CD14-positive monocyte (primary cell): ENCODE results near the gene AP4M1. TPM values are rescaled to one million over a fixed set of nuclear protein-coding genes. Genes with fewer than 3 reads are reported as not detected.

Experiments
- DNase-seq, 3 donors: peaks; one replicate each; pipeline ENCODE4 v3.0.0-alpha.2; 2011 to 2022
- H2AFZ ChIP-seq: 2 replicates; pipeline ENCODE4 v1.6.0; 2012; ENCODE audit warnings: mild to moderate bottlenecking, low read depth, low read length, inconsistent platforms; ENCODE audit not compliant: insufficient read depth, poor library complexity, severe bottlenecking
- H3K27ac ChIP-seq, 2 donors: 1 replicate in 1 of 2; 2 replicates in 1 of 2; pipeline ENCODE4 v1.5.1; 2012 to 2013; ENCODE audit warnings: low read length in 2 of 2, control low read depth in 1 of 2, inconsistent platforms in 1 of 2, low read depth in 1 of 2, mild to moderate bottlenecking in 1 of 2
- H3K27me3 ChIP-seq, 2 donors: one replicate each; pipeline versions ENCODE4 v1.6.0 to v1.6.1; 2011 to 2013; ENCODE audit warnings: low read length in 2 of 2; ENCODE audit not compliant: control insufficient read depth in 2 of 2, insufficient read depth in 2 of 2
- H3K36me3 ChIP-seq, 2 donors: replicated peaks in 1 of 2; 1 replicate in 1 of 2; 2 replicates in 1 of 2; pipeline versions ENCODE4 v1.5.1 to v1.6.1; 2012 to 2013; ENCODE audit warnings: low read length in 2 of 2, control low read depth in 1 of 2, inconsistent platforms in 1 of 2, mild to moderate bottlenecking in 1 of 2; ENCODE audit not compliant: insufficient read depth in 2 of 2, control insufficient read depth in 1 of 2
- H3K4me1 ChIP-seq, 2 donors: 1 replicate in 1 of 2; 2 replicates in 1 of 2; pipeline versions ENCODE4 v1.5.1 to v1.6.1; 2012 to 2013; ENCODE audit warnings: low read length in 2 of 2, control low read depth in 1 of 2, inconsistent platforms in 1 of 2, mild to moderate bottlenecking in 1 of 2, moderate library complexity in 1 of 2; ENCODE audit not compliant: insufficient read depth in 2 of 2, control insufficient read depth in 1 of 2
- H3K4me2 ChIP-seq: replicated peaks from 2 replicates; pipeline ENCODE3; 2012; ENCODE audit warnings: low read length, moderate library complexity, mild to moderate bottlenecking; ENCODE audit not compliant: poor library complexity, severe bottlenecking; ENCODE audit errors: extremely low read depth
- H3K4me3 ChIP-seq, 3 experiments: fragments of 200-600 bp in 1 of 3; sonication (generic) in 1 of 3; replicated peaks in 1 of 3; 1 replicate in 2 of 3; 2 replicates in 1 of 3; pipeline ENCODE4 v1.5.1; 2011 to 2013; ENCODE audit warnings: low read length in 3 of 3, mild to moderate bottlenecking in 3 of 3, control low read depth in 2 of 3, low read depth in 2 of 3, inconsistent platforms in 1 of 3, moderate library complexity in 1 of 3
- H3K79me2 ChIP-seq: 2 replicates; pipeline ENCODE4 v1.6.0; 2012; ENCODE audit warnings: mild to moderate bottlenecking, control low read depth, inconsistent platforms, low read length, moderate library complexity; ENCODE audit not compliant: insufficient read depth
- H3K9ac ChIP-seq: 2 replicates; pipeline ENCODE4 v1.6.0; 2017; ENCODE audit warnings: low read length, mild to moderate bottlenecking; ENCODE audit not compliant: insufficient read depth, poor library complexity, severe bottlenecking
- H3K9me3 ChIP-seq, 2 donors: replicated peaks in 1 of 2; 1 replicate in 1 of 2; 2 replicates in 1 of 2; pipeline versions ENCODE4 v1.5.1 to v1.6.1; 2012 to 2013; ENCODE audit warnings: low read length in 2 of 2, control low read depth in 1 of 2; ENCODE audit not compliant: control insufficient read depth in 1 of 2, insufficient read depth in 1 of 2
- H4K20me1 ChIP-seq: 2 replicates; pipeline ENCODE4 v1.6.0; 2012; ENCODE audit warnings: mild to moderate bottlenecking, low read length, control low read depth, moderate library complexity; ENCODE audit not compliant: insufficient read depth
- H3K27ac Mint-ChIP-seq, 7 donors: one replicate each; pipeline ENCODE4 v1.8.0; 2020; ENCODE audit warnings: mild to moderate bottlenecking in 7 of 7, mixed read lengths in 7 of 7, moderate library complexity in 6 of 7, inconsistent platforms in 2 of 7
- H3K27me3 Mint-ChIP-seq, 3 donors: one replicate each; pipeline ENCODE4 v1.8.0; 2021 to 2022; ENCODE audit warnings: low read depth in 3 of 3, mild to moderate bottlenecking in 3 of 3, mixed read lengths in 3 of 3, moderate library complexity in 3 of 3, inconsistent platforms in 1 of 3
- H3K36me3 Mint-ChIP-seq, 2 donors: one replicate each; pipeline ENCODE4 v1.8.0; 2020; ENCODE audit warnings: mixed read lengths in 2 of 2, inconsistent platforms in 1 of 2, mild to moderate bottlenecking in 1 of 2
- H3K4me1 Mint-ChIP-seq: one replicate; pipeline ENCODE4 v1.8.0; 2020; ENCODE audit warnings: mild to moderate bottlenecking, mixed read lengths
- H3K4me3 Mint-ChIP-seq, 2 donors: one replicate each; pipeline ENCODE4 v1.8.0; 2020; ENCODE audit warnings: mild to moderate bottlenecking in 2 of 2, mixed read lengths in 2 of 2, moderate library complexity in 1 of 2
- H3K9me3 Mint-ChIP-seq, 7 donors: one replicate each; pipeline ENCODE4 v1.8.0; 2020 to 2022; ENCODE audit warnings: mixed read lengths in 7 of 7, mild to moderate bottlenecking in 6 of 7, moderate library complexity in 6 of 7, inconsistent platforms in 2 of 7
- WGBS: methylation state at CpG from one replicate; pipeline ENCODE4 v1.1.5; 2013; ENCODE audit warnings: missing lambda C conversion rate; ENCODE audit not compliant: insufficient coverage; 5-methylcytosine and 5-hydroxymethylcytosine counted together
- intact Hi-C, 2 donors: fragments of 100-400 bp; cut with micrococcal nuclease; formaldehyde crosslinking; loops; one replicate each; pipeline versions ENCODE4 v1.15.0 to v1.15.1; 2023
- polyA plus RNA-seq, 3 donors: library from polyadenylated mRNA; depleted of rRNA in 1 of 3; unstranded in 2 of 3; stranded (reverse) in 1 of 3; fragments of 300-500 nt in 2 of 3; fragments of >200 nt in 1 of 3; fragmentation: Illumina TruSeq in 2 of 3; gene quantifications; 1 replicate in 2 of 3; 2 replicates in 1 of 3; pipeline ENCODE4 v1.2.3, GENCODE V29; 2012 to 2021
- TF ChIP-seq, protein P1 (sequence below): fragments of 200-600 bp; IDR thresholded peaks from one replicate; pipeline ENCODE4 v1.8.0; 2022; ENCODE audit warnings: antibody characterized with exemption, mild to moderate bottlenecking

AP4M1 gene
- polyA plus RNA-seq, 3 donors: 10.5 to 13.1 (median 12.6) TPM

DNA sequence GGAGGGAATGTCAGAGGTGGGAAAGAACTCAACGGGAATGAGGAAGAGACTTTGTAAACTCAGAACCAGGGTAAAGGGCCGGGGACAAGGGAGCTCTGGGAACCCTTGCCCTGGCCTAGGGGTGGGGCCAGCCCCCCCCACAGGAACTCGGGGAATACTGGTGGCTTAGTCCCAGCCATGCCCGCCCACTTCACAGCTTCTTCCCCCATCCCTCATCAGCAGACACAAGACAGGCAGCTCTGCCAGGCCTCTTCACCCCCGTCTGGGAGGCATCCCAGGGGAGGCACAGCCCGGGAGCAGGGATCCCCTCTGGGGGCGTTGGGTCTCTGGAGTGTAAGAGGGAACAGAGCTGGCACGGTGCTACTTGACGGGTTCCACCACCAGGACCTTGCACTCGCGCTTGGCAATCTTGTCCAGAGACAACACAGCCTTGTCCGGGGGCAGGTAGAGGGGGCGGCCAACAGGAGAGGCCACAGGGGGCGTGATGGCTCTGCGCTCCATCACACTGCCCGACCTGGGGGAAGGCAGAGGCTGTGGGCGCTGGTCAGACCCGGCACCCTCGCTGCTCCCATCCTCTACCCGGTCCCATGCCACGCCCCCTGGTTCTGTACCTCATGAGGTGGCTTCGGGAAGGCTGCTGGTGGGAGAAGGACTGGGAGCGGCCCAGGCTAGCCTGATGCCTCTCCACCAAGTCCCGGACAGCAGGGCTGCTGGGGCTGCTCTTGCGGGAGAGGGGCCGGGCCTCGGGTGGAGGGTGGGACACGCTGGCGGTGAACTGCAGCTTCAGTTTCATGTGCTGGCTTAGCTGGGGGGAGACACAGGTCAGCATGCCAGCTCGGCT lies 53.4 kb downstream of the AP4M1 start:
- Mint-ChIP-seq H3K27ac (peak overlapping the region in 4 of 7 donors; percentile 46 to 87 (median 78)), H3K4me3 (no peak overlapping the region), H3K4me1 (peaks cover 73% of the 10 kb centered on the region), H3K27me3 (peaks cover 0 to 1% (median 0%) of the 10 kb centered on the region in 3 donors), H3K36me3 (peaks cover 47 to 69% of the 10 kb centered on the region in 2 donors), H3K9me3 (no peaks in the 10 kb centered on the region)
- Histone ChIP-seq H2AFZ (no peak overlapping the region), H3K79me2 (peaks cover 82% of the 10 kb centered on the region), H3K27ac (peak overlapping the region; percentile 30 to 51), H3K9me3 (no peaks in the 10 kb centered on the region), H3K9ac (no peak overlapping the region), H4K20me1 (peaks cover 55% of the 10 kb centered on the region), H3K4me3 (no peak overlapping the region), H3K27me3 (no peaks in the 10 kb centered on the region), H3K36me3 (peaks cover 36 to 38% of the 10 kb centered on the region in 2 donors), H3K4me2 (no peak overlapping the region), H3K4me1 (peaks cover 79 to 90% of the 10 kb centered on the region in 2 donors)
- TF ChIP-seq, protein P1, sequence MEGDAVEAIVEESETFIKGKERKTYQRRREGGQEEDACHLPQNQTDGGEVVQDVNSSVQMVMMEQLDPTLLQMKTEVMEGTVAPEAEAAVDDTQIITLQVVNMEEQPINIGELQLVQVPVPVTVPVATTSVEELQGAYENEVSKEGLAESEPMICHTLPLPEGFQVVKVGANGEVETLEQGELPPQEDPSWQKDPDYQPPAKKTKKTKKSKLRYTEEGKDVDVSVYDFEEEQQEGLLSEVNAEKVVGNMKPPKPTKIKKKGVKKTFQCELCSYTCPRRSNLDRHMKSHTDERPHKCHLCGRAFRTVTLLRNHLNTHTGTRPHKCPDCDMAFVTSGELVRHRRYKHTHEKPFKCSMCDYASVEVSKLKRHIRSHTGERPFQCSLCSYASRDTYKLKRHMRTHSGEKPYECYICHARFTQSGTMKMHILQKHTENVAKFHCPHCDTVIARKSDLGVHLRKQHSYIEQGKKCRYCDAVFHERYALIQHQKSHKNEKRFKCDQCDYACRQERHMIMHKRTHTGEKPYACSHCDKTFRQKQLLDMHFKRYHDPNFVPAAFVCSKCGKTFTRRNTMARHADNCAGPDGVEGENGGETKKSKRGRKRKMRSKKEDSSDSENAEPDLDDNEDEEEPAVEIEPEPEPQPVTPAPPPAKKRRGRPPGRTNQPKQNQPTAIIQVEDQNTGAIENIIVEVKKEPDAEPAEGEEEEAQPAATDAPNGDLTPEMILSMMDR: no peak
- DNase-seq: no peak
- intact Hi-C loops: no loop called here
- WGBS: 92% methylated on average over 27 of the region's 30 CpGs

DNA sequence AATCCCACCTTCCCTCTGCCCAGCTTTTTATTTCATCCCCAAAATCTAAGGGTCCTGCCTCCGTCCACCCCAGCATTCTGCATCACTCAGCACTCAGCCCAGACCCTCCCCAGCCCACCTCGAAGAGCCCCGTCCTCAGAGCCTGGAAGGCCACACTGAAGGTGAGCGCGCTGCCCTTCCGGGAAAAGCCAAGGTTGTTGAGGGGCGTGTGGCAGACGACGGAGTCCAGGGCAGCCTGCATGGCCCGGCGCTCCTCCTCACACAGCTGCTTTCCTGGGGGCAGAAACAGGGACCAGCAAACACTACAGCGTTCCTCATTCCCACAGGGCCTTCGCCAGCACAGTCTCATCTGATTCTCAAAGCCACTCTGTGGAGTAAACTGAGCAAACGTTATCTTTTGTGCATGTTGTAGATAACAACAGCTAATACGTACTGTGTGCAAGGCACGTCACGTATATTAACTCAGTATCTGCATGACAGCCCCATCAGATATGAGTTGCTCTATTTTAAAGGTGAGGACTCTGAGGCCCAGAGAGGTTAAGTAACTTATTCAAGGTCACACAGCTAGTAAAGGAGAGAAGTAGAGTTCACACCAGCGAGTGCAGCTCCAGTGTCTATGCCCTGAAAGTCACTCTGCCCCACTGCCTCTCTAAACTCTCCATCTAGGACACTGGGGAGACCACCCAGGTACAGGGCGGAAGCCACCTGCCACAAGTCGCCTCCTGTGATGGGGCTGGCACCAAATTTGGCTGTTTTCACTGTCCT lies 54.3 kb downstream of the AP4M1 start:
- Histone ChIP-seq H4K20me1 (peaks cover 55% of the 10 kb centered on the region), H3K27ac (peak overlapping the region in 1 of 2 donors; percentile 22), H3K36me3 (peaks cover 36 to 38% of the 10 kb centered on the region in 2 donors), H3K9ac (no peak overlapping the region), H3K4me1 (peaks cover 71 to 82% of the 10 kb centered on the region in 2 donors), H2AFZ (no peak overlapping the region), H3K27me3 (no peaks in the 10 kb centered on the region), H3K9me3 (no peaks in the 10 kb centered on the region), H3K4me3 (peak overlapping the region in 1 of 3 experiments; percentile 95), H3K79me2 (peaks cover 73% of the 10 kb centered on the region), H3K4me2 (peak overlapping the region; percentile 94)
- Mint-ChIP-seq H3K9me3 (no peaks in the 10 kb centered on the region), H3K36me3 (peaks cover 41 to 62% of the 10 kb centered on the region in 2 donors), H3K27ac (peak overlapping the region in 2 of 7 donors; percentile 35 to 90), H3K27me3 (peaks cover 0 to 4% (median 1%) of the 10 kb centered on the region in 3 donors), H3K4me3 (no peak overlapping the region), H3K4me1 (peaks cover 65% of the 10 kb centered on the region)
- TF ChIP-seq, protein P1: no peak
- WGBS: 98% methylated on average over 19 of the region's 20 CpGs
- intact Hi-C loops: no loop called here
- DNase-seq: no peak
